DND-41 (cell line): ENCODE measurements around the gene PCGF2.

Experiments used
- CTCF ChIP-seq: IDR thresholded peaks from 2 replicates; pipeline ENCODE4 v1.5.1; 2012; ENCODE audit warnings: borderline replicate concordance, low read length, moderate library complexity, mild to moderate bottlenecking; ENCODE audit not compliant: poor library complexity, severe bottlenecking; ENCODE audit errors: extremely low read depth
- EZH2 ChIP-seq: IDR thresholded peaks from 3 replicates; pipeline ENCODE4 v1.6.1; 2012; ENCODE audit warnings: borderline replicate concordance, low read depth, mild to moderate bottlenecking, moderate library complexity, low read length, inconsistent platforms; ENCODE audit not compliant: severe bottlenecking

GRCh38 chr17:38749223-38750043 is 1.3 kb upstream of the PCGF2 start:
- no peak for TF ChIP-seq CTCF
- no peak for TF ChIP-seq EZH2
